HCT116 (cell line): ENCODE results near the gene RNF166.

Source experiments
- CBX3 ChIP-seq: IDR thresholded peaks from 2 replicates; pipeline ENCODE4 v1.6.1; 2012; ENCODE audit warnings: low read depth
- EZH2 ChIP-seq: fragments of 200-600 bp; sonication (generic); IDR thresholded peaks from 2 replicates; pipeline ENCODE4 v1.6.1; 2017; ENCODE audit warnings: antibody characterized with exemption, mixed run types
- POLR2A ChIP-seq: IDR thresholded peaks from 2 replicates; pipeline ENCODE4 v1.7.0; 2011; ENCODE audit warnings: borderline replicate concordance; ENCODE audit not compliant: insufficient read depth, insufficient read length; ENCODE audit errors: extremely low read depth
- POLR2AphosphoS5 ChIP-seq: IDR thresholded peaks from 2 replicates; pipeline ENCODE4 v1.6.1; 2011; ENCODE audit warnings: mild to moderate bottlenecking, low read depth, low read length, moderate library complexity
- ZNF274 ChIP-seq: fragments of 200-500 bp; sonication (Bioruptor generic); IDR thresholded peaks from 2 replicates; pipeline ENCODE4 v1.6.1; 2014; ENCODE audit warnings: mild to moderate bottlenecking, low read depth, low read length, inconsistent platforms
- TF ChIP-seq, protein P1 (sequence below), 3 experiments: fragments of 200-600 bp in 1 of 3; sonication (generic) in 1 of 3; IDR thresholded peaks in 2 of 3; conservative IDR thresholded peaks in 1 of 3; 2 replicates each; pipeline ENCODE4 v1.5.1; 2012 to 2017; ENCODE audit warnings: low read depth in 2 of 3, low read length in 2 of 3, antibody characterized with exemption in 1 of 3, borderline replicate concordance in 1 of 3, control low read depth in 1 of 3, mild to moderate bottlenecking in 1 of 3, mixed read lengths in 1 of 3, mixed run types in 1 of 3, moderate library complexity in 1 of 3; ENCODE audit not compliant: insufficient read depth in 1 of 3

DNA sequence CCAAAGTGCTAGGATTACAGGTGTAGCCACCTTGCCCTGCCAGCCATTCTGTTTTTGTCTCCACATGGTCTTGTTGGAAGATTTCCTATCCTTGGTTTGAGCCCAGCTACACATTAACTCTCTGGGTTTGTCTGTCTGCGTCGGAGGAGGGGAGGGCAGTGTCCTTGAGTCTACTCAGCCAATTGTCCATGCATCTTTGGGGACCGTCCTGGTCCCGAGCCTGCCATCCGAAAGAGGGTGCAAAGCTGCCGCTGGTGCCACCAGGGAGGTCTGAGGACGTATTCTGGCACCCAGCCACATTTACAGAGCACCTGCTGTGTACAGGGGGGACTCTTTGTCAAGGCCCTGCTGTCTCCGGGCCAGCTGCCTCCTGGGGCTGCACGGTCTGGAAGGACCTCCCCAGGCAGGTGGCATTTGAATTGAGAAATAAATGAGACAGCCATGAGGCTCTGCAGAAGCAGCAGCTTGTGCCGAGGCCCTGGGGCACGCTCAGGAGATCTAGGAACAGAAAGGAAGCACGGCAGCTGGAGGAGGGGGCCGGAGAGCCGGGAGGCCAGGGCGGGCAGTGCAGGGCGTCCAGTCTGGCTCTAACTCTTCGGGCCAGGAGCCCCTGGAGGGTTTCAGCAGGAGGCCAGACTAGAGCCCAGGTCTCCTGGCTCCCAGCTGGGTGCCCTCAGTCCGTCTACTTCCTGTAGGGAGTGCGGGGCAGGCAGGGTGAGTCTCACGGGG lies 56.8 kb downstream of the RNF166 start:
- TF ChIP-seq, protein P1, sequence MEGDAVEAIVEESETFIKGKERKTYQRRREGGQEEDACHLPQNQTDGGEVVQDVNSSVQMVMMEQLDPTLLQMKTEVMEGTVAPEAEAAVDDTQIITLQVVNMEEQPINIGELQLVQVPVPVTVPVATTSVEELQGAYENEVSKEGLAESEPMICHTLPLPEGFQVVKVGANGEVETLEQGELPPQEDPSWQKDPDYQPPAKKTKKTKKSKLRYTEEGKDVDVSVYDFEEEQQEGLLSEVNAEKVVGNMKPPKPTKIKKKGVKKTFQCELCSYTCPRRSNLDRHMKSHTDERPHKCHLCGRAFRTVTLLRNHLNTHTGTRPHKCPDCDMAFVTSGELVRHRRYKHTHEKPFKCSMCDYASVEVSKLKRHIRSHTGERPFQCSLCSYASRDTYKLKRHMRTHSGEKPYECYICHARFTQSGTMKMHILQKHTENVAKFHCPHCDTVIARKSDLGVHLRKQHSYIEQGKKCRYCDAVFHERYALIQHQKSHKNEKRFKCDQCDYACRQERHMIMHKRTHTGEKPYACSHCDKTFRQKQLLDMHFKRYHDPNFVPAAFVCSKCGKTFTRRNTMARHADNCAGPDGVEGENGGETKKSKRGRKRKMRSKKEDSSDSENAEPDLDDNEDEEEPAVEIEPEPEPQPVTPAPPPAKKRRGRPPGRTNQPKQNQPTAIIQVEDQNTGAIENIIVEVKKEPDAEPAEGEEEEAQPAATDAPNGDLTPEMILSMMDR (IDR thresholded peaks at IDR 0.05 in 2 of 3, conservative IDR thresholded peaks at IDR 0.05 in 1 of 3; ENCODE audit: borderline replicate concordance in 1 of 3, insufficient read depth in 1 of 3, low read depth in 2 of 3, low read length in 2 of 3): no peak
- TF ChIP-seq POLR2A: no peak
- no peak for TF ChIP-seq POLR2AphosphoS5
- no peak for TF ChIP-seq EZH2
- TF ChIP-seq CBX3: no peak
- TF ChIP-seq ZNF274: no peak
